Nephron (organoid): Measurements from ENCODE around the gene ASS1.

Experiments
- H3K27ac Mint-ChIP-seq, 3 experiments: 2 replicates each; pipeline ENCODE4 v1.8.0; 2020; ENCODE audit warnings: mixed read lengths in 3 of 3, mild to moderate bottlenecking in 2 of 3, moderate library complexity in 1 of 3
- H3K27me3 Mint-ChIP-seq: 2 replicates; pipeline ENCODE4 v1.8.0; 2021; ENCODE audit warnings: low read depth, mild to moderate bottlenecking, moderate library complexity, mixed read lengths
- H3K36me3 Mint-ChIP-seq: 2 replicates; pipeline ENCODE4 v1.8.0; 2020; ENCODE audit warnings: low read depth, mixed read lengths
- H3K4me1 Mint-ChIP-seq: 2 replicates; pipeline ENCODE4 v1.8.0; 2020; ENCODE audit warnings: mixed read lengths
- H3K4me3 Mint-ChIP-seq, 3 experiments: 2 replicates each; pipeline ENCODE4 v1.8.0; 2020; ENCODE audit warnings: mild to moderate bottlenecking in 3 of 3, mixed read lengths in 3 of 3, moderate library complexity in 2 of 3
- H3K9me3 Mint-ChIP-seq: 2 replicates; pipeline ENCODE4 v1.8.0; 2020; ENCODE audit warnings: mixed read lengths
- CTCF ChIP-seq, 3 experiments: fragments of 200-600 bp; sonication (generic); IDR thresholded peaks; one replicate each; pipeline ENCODE4 v1.5.0; 2021; ENCODE audit warnings: antibody characterized with exemption in 3 of 3; ENCODE audit not compliant: unreplicated experiment in 3 of 3

Gene ASS1

GRCh38 chr9:130458027-130458803, 13.5 kb downstream of the ASS1 start:
- Mint-ChIP-seq H3K27me3 (peaks cover 19% of the 10 kb centered on the region), H3K4me3 (no peak overlapping the region), H3K36me3 (peaks cover 9% of the 10 kb centered on the region), H3K4me1 (peaks cover 8% of the 10 kb centered on the region), H3K9me3 (no peaks in the 10 kb centered on the region), H3K27ac (no peak overlapping the region)
- TF ChIP-seq CTCF (IDR thresholded peaks at IDR 0.05; ENCODE audit: unreplicated experiment in 3 of 3): no peak

GRCh38 chr9:130458804-130459067, 14.0 kb downstream of the ASS1 start:
- H3K27me3 Mint-ChIP-seq: peaks cover 19% of the 10 kb centered on the region
- no peak for TF ChIP-seq CTCF (IDR thresholded peaks at IDR 0.05; ENCODE audit: unreplicated experiment in 3 of 3)
- H3K36me3 Mint-ChIP-seq: peaks cover 9% of the 10 kb centered on the region
- H3K27ac Mint-ChIP-seq: peak overlapping the region in 1 of 3 experiments; percentile 22
- H3K4me3 Mint-ChIP-seq: no peak overlapping the region
- H3K9me3 Mint-ChIP-seq: no peaks in the 10 kb centered on the region
- H3K4me1 Mint-ChIP-seq: peaks cover 3% of the 10 kb centered on the region

- H3K27ac Mint-ChIP-seq: peak overlapping the region; percentile 22 to 68 (median 62)
- H3K27me3 Mint-ChIP-seq: peaks cover 21% of the 10 kb centered on the region
These were observed 14.4 kb downstream of the ASS1 start for GRCh38 chr9:130459151-130459550.

GRCh38 chr9:130459941-130460669, 15.3 kb downstream of the ASS1 start:
- peaks cover 21% of the 10 kb centered on the region for H3K27me3 Mint-ChIP-seq
- H3K4me3 Mint-ChIP-seq: no peak overlapping the region
- no peak for TF ChIP-seq CTCF (IDR thresholded peaks at IDR 0.05; ENCODE audit: unreplicated experiment in 3 of 3)
- H3K36me3 Mint-ChIP-seq: peaks cover 9% of the 10 kb centered on the region
- no peak overlapping the region for H3K27ac Mint-ChIP-seq
- H3K4me1 Mint-ChIP-seq: no peaks in the 10 kb centered on the region
- H3K9me3 Mint-ChIP-seq: no peaks in the 10 kb centered on the region

More at GRCh38 chr9:130459151-130459550, 14.4 kb downstream of the ASS1 start:
- Mint-ChIP-seq H3K36me3 (peaks cover 9% of the 10 kb centered on the region), H3K4me3 (no peak overlapping the region), H3K9me3 (no peaks in the 10 kb centered on the region), H3K4me1 (no peaks in the 10 kb centered on the region)
- no peak for TF ChIP-seq CTCF (IDR thresholded peaks at IDR 0.05; ENCODE audit: unreplicated experiment in 3 of 3)

- Mint-ChIP-seq H3K4me1 (no peaks in the 10 kb centered on the region), H3K9me3 (no peaks in the 10 kb centered on the region), H3K27me3 (peaks cover 29% of the 10 kb centered on the region), H3K36me3 (peaks cover 9% of the 10 kb centered on the region), H3K4me3 (no peak overlapping the region), H3K27ac (no peak overlapping the region)
- TF ChIP-seq CTCF (IDR thresholded peaks at IDR 0.05; ENCODE audit: unreplicated experiment in 3 of 3): peak; percentile 89 to 90 (median 90)
These were observed 16.5 kb downstream of the ASS1 start for GRCh38 chr9:130461218-130461630.
